Neutrophil (primary cell): Measurements from ENCODE around the gene XPA.
"Not testable (repeated sequence)": the region's sequence is repeated elsewhere in the genome, so short reads cannot be mapped to it uniquely, and the experiment has no call there.

Experiments
- H3K27ac ChIP-seq: fragments of 200-600 bp; sonication (generic); 2 replicates; pipeline ENCODE4 v1.5.1; 2016; ENCODE audit warnings: mild to moderate bottlenecking, moderate library complexity
- H3K27me3 ChIP-seq: fragments of 200-600 bp; sonication (generic); 2 replicates; pipeline ENCODE4 v1.6.0; 2016; ENCODE audit warnings: mild to moderate bottlenecking
- H3K36me3 ChIP-seq: fragments of 200-600 bp; sonication (generic); 2 replicates; pipeline ENCODE4 v1.5.1; 2017
- H3K4me1 ChIP-seq, 2 experiments: fragments of 200-600 bp in 1 of 2; sonication (generic) in 1 of 2; 1 replicate in 1 of 2; 2 replicates in 1 of 2; pipeline versions ENCODE4 v1.5.1 to v1.6.1; 2013 to 2016; ENCODE audit warnings: low read depth in 1 of 2, low read length in 1 of 2, mild to moderate bottlenecking in 1 of 2, moderate library complexity in 1 of 2; ENCODE audit not compliant: control insufficient read depth in 1 of 2, insufficient read depth in 1 of 2
- H3K4me3 ChIP-seq, 2 experiments: fragments of 200-600 bp in 1 of 2; sonication (generic) in 1 of 2; 1 replicate in 1 of 2; 2 replicates in 1 of 2; pipeline ENCODE4 v1.5.1; 2013 to 2016; ENCODE audit warnings: low read depth in 1 of 2, low read length in 1 of 2, mild to moderate bottlenecking in 1 of 2, moderate library complexity in 1 of 2
- H3K9me3 ChIP-seq: fragments of 200-600 bp; sonication (generic); 2 replicates; pipeline ENCODE4 v1.5.1; 2016
- CTCF ChIP-seq: fragments of 200-600 bp; sonication (generic); IDR thresholded peaks from 2 replicates; pipeline ENCODE4 v1.5.1; 2016; ENCODE audit warnings: antibody characterized with exemption

XPA gene

GRCh38 chr9:97703437-97704344, 6.6 kb upstream of the XPA start:
- Histone ChIP-seq H3K36me3 (no peaks in the 10 kb centered on the region), H3K27me3 (peaks cover 81% of the 10 kb centered on the region), H3K4me1 (no peaks in the 10 kb centered on the region), H3K27ac (no peak overlapping the region), H3K9me3 (no peaks in the 10 kb centered on the region), H3K4me3 (no peak overlapping the region)
- no peak for TF ChIP-seq CTCF

DNA sequence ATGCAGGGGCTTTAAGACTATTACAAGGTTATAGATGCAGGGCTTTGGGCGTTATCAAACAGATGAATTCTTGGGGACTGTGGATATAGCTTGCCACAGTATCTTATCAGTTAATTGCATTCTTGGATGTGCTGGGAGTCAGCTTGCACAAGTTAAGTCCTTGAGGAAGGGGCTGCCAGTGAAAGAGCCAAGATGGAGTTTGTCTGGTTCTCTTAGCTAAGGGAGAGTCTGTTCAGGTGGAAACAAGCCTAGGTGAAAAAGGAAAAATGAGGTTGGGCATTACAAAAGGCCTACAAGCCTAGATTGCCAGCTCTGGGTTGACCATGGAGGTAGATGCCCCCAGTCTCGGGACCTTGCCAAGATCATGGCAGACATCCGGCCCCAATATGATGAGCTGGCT, 2.7 kb upstream of the XPA start:
- H3K27ac ChIP-seq, H3K4me3 ChIP-seq, H3K36me3 ChIP-seq, H3K9me3 ChIP-seq: not testable (repeated sequence)
- Histone ChIP-seq H3K27me3 (peaks cover 43% of the 10 kb centered on the region), H3K4me1 (peaks cover 13 to 16% of the 10 kb centered on the region in 2 experiments)

DNA sequence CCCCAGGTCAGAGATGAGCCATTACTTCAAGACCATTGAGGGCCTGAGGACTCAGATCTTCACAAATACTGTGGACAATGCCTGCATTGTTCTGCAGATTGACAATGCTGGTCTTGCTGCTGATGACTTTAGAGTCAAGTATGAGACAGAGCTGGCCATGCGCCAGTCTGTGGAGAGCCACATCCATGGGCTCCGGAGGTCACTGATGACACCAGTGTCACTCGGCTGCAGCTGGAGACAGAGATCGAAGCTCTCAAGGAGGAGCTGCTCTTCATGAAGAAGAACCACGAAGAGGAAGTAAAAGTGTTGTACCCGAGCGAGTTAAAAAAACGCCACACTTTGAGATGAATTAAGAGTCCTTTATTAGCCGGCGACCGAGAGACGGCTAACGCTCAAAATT, 2.1 kb upstream of the XPA start:
- not testable (repeated sequence) for H3K9me3 ChIP-seq, H3K4me3 ChIP-seq, H3K27ac ChIP-seq, H3K36me3 ChIP-seq
- peaks cover 13 to 16% of the 10 kb centered on the region in 2 experiments for H3K4me1 ChIP-seq
- H3K27me3 ChIP-seq, result peaks cover 37% of the 10 kb centered on the region

- Histone ChIP-seq H3K4me3 (no peak overlapping the region), H3K27ac (no peak overlapping the region), H3K27me3 (peaks cover 33% of the 10 kb centered on the region), H3K36me3 (no peaks in the 10 kb centered on the region), H3K4me1 (peaks cover 13 to 16% of the 10 kb centered on the region in 2 experiments), H3K9me3 (no peaks in the 10 kb centered on the region)
- TF ChIP-seq CTCF, result no peak
These were observed 1.7 kb upstream of the XPA start for GRCh38 chr9:97698865-97699264.

DNA sequence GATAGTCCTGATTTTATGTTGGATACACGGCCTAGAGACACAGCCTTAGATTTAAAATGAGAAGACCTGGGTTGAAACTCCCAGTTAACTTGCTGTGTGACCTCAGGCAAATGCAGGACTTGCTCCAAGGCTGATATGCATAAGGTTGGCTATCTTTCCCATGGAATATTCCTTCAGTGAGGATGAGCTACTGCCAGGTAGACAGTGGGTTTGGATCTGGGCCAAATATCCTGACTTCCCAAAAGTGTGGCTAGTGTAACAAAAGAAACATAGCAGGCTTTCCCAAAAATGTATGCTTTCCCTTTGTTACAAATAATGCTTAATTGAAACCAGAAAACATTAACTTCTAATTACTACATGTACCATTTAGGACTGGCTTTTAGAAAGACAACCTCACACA, 697 bp upstream of the XPA start:
- Histone ChIP-seq H3K27me3 (peaks cover 23% of the 10 kb centered on the region), H3K4me1 (peaks cover 13 to 16% of the 10 kb centered on the region in 2 experiments), H3K36me3 (no peaks in the 10 kb centered on the region), H3K27ac (peak overlapping the region; percentile 81), H3K4me3 (peak overlapping the region in 1 of 2 experiments; percentile 71), H3K9me3 (no peaks in the 10 kb centered on the region)
- TF ChIP-seq CTCF, result no peak

DNA sequence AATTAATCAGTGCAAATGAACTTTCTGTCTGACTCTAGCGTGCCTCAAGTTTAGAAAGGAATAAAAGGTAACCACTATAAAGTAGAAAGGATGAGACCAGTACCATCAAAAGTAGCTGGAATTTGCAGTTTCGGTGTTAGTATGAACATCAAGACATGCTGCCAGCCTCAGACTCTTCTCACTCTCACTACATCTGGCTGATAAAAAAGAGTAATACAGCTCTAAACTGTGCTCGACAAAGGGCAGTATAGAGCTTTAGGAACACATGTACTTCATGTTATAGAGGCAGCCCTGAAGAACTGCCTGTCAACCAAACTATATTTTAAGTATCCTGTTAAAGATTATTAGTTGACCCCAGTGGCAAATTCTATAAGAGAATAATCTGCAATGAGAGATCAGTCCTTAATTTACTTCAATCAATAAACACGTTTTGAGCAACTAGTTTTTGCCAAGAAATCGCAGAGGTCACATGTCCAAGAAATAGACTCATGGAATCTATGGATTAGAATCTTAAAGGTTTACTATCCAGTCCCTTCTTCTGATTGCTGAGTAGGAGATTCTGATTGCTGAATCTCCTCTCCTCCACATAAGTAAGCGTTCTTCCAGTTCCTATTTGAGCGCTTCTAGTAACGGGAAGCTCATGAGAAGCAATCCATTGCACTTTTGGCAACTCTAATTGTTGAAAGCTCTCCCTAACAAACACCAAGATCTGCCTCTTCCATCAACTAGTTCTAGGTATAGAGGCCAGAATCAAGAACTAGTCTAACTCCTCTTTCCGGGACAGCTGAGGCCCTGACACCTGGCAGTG, 941 bp downstream of the XPA start:
- Histone ChIP-seq H3K9me3 (no peaks in the 10 kb centered on the region), H3K4me3 (peak overlapping the region; percentile 71 to 86), H3K27me3 (peaks cover 6% of the 10 kb centered on the region), H3K27ac (peak overlapping the region; percentile 81), H3K4me1 (peaks cover 13 to 16% of the 10 kb centered on the region in 2 experiments), H3K36me3 (peaks cover 10% of the 10 kb centered on the region)
- no peak for TF ChIP-seq CTCF
